Liver (tissue), 9 donors: ENCODE measurements around the gene CFAP97D1. TPM values are rescaled to one million over a fixed set of nuclear protein-coding genes. Genes with fewer than 3 reads are reported as not detected.

Experiments
- DNase-seq: peaks from one replicate; pipeline ENCODE4 v3.0.0-alpha.2; 2017; ENCODE audit warnings: low spot score
- H3K27ac ChIP-seq, 2 donors: one replicate each; pipeline ENCODE4 v1.7.0; 2013; ENCODE audit warnings: inconsistent platforms in 2 of 2, low read length in 2 of 2, control low read depth in 1 of 2, low read depth in 1 of 2, mild to moderate bottlenecking in 1 of 2
- H3K27me3 ChIP-seq, 4 donors: one replicate each; pipeline versions ENCODE4 v1.6.1 to v1.7.0; 2013; ENCODE audit warnings: low read length in 3 of 4, inconsistent platforms in 1 of 4, mild to moderate bottlenecking in 1 of 4, moderate library complexity in 1 of 4; ENCODE audit not compliant: control insufficient read depth in 4 of 4, insufficient read depth in 4 of 4
- H3K36me3 ChIP-seq, 4 donors: one replicate each; pipeline versions ENCODE4 v1.6.1 to v1.7.0; 2013; ENCODE audit warnings: low read length in 3 of 4, mild to moderate bottlenecking in 3 of 4, low read depth in 1 of 4, moderate library complexity in 1 of 4; ENCODE audit not compliant: control insufficient read depth in 4 of 4, insufficient read depth in 3 of 4
- H3K4me1 ChIP-seq, 4 donors: one replicate each; pipeline versions ENCODE4 v1.6.1 to v1.7.0; 2013; ENCODE audit warnings: low read length in 3 of 4, mild to moderate bottlenecking in 3 of 4, moderate library complexity in 1 of 4; ENCODE audit not compliant: control insufficient read depth in 4 of 4, insufficient read depth in 4 of 4
- H3K4me3 ChIP-seq, 3 donors: one replicate each; pipeline versions ENCODE4 v1.6.1 to v1.7.0; 2013; ENCODE audit warnings: low read length in 3 of 3, control low read depth in 1 of 3, low read depth in 1 of 3, mild to moderate bottlenecking in 1 of 3
- H3K9ac ChIP-seq, 2 donors: one replicate each; pipeline ENCODE4 v1.7.0; 2013; ENCODE audit warnings: low read length in 2 of 2, mild to moderate bottlenecking in 2 of 2, moderate library complexity in 2 of 2, control low read depth in 1 of 2, low read depth in 1 of 2
- H3K9me3 ChIP-seq, 4 donors: one replicate each; pipeline versions ENCODE4 v1.6.1 to v1.7.0; 2013; ENCODE audit warnings: low read length in 3 of 4; ENCODE audit not compliant: control insufficient read depth in 4 of 4
- EGR1 ChIP-seq, 2 donors: IDR thresholded peaks; 2 replicates each; pipeline ENCODE4 v1.6.1; 2016 to 2018; ENCODE audit warnings: antibody characterized with exemption in 2 of 2, low read depth in 2 of 2
- FOXA1 ChIP-seq: IDR thresholded peaks from 2 replicates; pipeline ENCODE4 v1.6.1; 2016; ENCODE audit warnings: antibody characterized with exemption
- FOXA2 ChIP-seq: IDR thresholded peaks from 2 replicates; pipeline ENCODE4 v1.6.1; 2016; ENCODE audit warnings: antibody characterized with exemption
- HNF4A ChIP-seq, 2 donors: conservative IDR thresholded peaks; 2 replicates each; pipeline ENCODE4 v1.6.1; 2016; ENCODE audit warnings: antibody characterized with exemption in 2 of 2, mild to moderate bottlenecking in 2 of 2
- JUND ChIP-seq, 2 donors: IDR thresholded peaks; 2 replicates each; pipeline ENCODE4 v1.6.1; 2016; ENCODE audit warnings: antibody characterized with exemption in 2 of 2
- RAD21 ChIP-seq, 2 donors: IDR thresholded peaks; 2 replicates each; pipeline ENCODE4 v1.6.1; 2016; ENCODE audit warnings: antibody characterized with exemption in 2 of 2, mild to moderate bottlenecking in 2 of 2
- RXRA ChIP-seq, 2 donors: IDR thresholded peaks; 2 replicates each; pipeline ENCODE4 v1.6.1; 2017 to 2018; ENCODE audit warnings: antibody characterized with exemption in 2 of 2, mild to moderate bottlenecking in 1 of 2
- SP1 ChIP-seq: IDR thresholded peaks from 2 replicates; pipeline ENCODE4 v1.6.1; 2018; ENCODE audit warnings: antibody characterized with exemption, mild to moderate bottlenecking
- TAF1 ChIP-seq: conservative IDR thresholded peaks from 2 replicates; pipeline ENCODE4 v1.6.1; 2016; ENCODE audit warnings: antibody characterized with exemption, mild to moderate bottlenecking
- WGBS: extraction: QIAGEN DNeasy Blood & Tissue Kit; methylation state at CpG from one replicate; pipeline ENCODE4 v1.1.7; 2013; 5-methylcytosine and 5-hydroxymethylcytosine counted together
- polyA plus RNA-seq, 2 donors: library from polyadenylated mRNA; stranded (reverse) in 1 of 2; unstranded in 1 of 2; fragments of 200-250 nt in 1 of 2; fragments of >200 nt in 1 of 2; fragmentation: Nextera tagmentation in 1 of 2; extraction: Ambion mirVana in 1 of 2; gene quantifications; one replicate each; pipeline versions ENCODE4 v1.2.1 to v1.2.3, GENCODE V29; 2013 to 2015
- total RNA-seq, 2 donors: library from RNA; depleted of rRNA; stranded (reverse); fragments of >200 nt; gene quantifications; one replicate each; pipeline ENCODE4 v1.2.3, GENCODE V29; 2014
- TF ChIP-seq, protein P1 (sequence below): fragments of 150-350 bp; IDR thresholded peaks from 2 replicates; pipeline ENCODE4 v1.5.1; 2017; ENCODE audit warnings: improper control_type of control experiment, low read depth, low read length; ENCODE audit not compliant: missing input control
- TF ChIP-seq, protein P2 (sequence below): IDR thresholded peaks from 2 replicates; pipeline ENCODE4 v1.6.1; 2016; ENCODE audit warnings: antibody characterized with exemption, mild to moderate bottlenecking
- TF ChIP-seq, protein P3 (sequence below): IDR thresholded peaks from 2 replicates; pipeline ENCODE4 v1.6.1; 2016; ENCODE audit warnings: antibody characterized with exemption
- TF ChIP-seq, protein P4 (sequence below): IDR thresholded peaks from 2 replicates; pipeline ENCODE4 v1.6.1; 2016; ENCODE audit warnings: antibody characterized with exemption
- donor health status: healthy.
- donor health status: healthy.
- donor health status: healthy.
- donor health status: healthy.
- donor health status: healthy.

The CFAP97D1 gene
- total and polyA plus RNA-seq, 4 donors: 0.08 TPM; not detected in 3

DNA sequence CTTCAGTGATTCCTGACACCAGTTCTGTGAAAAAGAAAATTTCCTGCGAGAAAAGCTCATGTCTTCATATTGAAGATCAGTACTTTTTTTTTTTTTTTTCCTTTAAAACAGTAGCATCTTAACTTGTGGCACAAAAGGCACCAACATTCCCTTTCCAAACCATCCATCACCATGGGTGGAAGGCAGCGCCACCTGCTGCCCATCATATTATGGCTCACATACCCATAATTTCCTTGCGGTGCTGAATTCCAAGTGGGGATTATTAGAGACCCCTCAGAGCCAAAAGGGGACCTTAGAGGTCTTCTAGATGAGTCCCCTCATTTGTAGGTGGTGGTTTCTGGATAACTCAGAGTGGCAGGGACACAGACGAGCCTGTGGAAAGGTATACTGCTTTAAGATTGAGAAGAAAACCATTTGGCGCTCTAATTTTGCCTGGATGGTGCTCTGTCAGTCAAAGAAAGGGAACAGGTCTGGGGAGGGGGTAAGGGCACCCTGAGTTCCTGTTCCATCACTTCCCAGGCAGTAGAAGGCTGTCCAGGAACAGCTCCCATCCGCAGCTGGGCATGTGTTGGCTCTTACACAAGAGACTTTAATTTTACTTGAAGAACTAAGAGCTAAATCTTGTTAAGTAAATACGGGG, 13.7 kb upstream of the CFAP97D1 start (continued):
- TF ChIP-seq RAD21 (IDR thresholded peaks at IDR 0.05): peak; percentile 45 to 78
- no peak for TF ChIP-seq JUND (IDR thresholded peaks at IDR 0.05)
- no peak for TF ChIP-seq FOXA2
- no peak for TF ChIP-seq HNF4A (conservative IDR thresholded peaks at IDR 0.05)
- TF ChIP-seq SP1: no peak

DNA sequence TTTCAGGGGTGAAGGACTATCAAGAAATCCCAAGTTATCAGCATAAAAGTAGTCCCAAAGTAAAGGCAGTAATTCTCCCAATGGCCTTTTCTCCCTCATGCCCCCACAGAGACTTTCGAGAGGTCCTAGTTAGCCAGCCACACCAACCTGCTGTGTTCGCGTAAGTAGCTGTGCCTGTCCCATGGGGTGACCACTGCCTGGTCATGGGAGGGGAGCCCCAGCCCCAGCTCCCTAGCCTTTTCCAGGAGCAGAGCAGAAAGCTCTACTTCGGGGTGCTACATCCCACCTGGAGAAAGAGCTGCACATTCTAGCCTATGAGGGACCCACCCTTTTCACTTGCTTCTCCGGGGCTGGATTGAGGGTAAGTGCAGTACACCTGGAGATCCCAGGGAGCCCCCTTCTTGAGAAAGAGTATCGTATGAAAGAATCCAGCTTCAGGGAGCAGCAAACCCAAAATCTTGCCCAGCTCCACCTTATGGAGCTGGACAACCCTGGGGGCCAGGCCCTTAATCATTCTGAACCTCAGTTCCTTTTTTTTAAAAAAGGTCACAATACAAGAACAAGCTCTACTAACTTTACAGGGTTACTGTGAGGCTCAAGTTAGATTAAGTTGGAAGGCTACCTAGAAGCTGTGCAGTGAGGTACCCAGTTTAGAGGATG, 13.1 kb upstream of the CFAP97D1 start:
- H3K4me1 ChIP-seq: peaks cover 2 to 32% (median 15%) of the 10 kb centered on the region in 4 donors
- no peak overlapping the region for H3K9ac ChIP-seq
- 89% methylated on average over 6 of the region's 6 CpGs for WGBS
- no peak for DNase-seq
- H3K9me3 ChIP-seq: no peaks in the 10 kb centered on the region
- no peak overlapping the region for H3K4me3 ChIP-seq
- H3K36me3 ChIP-seq: peaks cover 0 to 32% (median 20%) of the 10 kb centered on the region in 4 donors
- TF ChIP-seq FOXA2 (no peak), JUND (IDR thresholded peaks at IDR 0.05) (no peak), EGR1 (IDR thresholded peaks at IDR 0.05; ENCODE audit: low read depth in 2 of 2) (no peak)
- no peaks in the 10 kb centered on the region for H3K27me3 ChIP-seq
- no peak overlapping the region for H3K27ac ChIP-seq

DNA sequence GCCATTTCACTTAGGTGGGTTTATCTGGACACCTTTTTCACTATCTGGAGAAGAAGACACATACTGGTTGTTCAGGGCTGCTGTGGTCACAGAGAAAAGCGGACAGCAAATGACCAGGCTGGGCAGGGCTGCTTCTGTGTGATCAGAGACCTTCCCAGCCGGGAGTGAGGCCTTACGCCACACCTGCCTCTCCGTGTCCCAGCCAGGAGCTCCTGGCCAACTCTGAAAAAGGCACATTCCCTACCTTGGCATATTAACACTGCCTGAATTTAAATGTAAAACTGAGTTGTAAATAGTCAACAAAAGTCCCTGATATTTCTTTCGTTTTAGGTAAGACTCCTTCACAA, 12.5 kb upstream of the CFAP97D1 start:
- H3K27ac ChIP-seq: no peak overlapping the region
- no peak overlapping the region for H3K9ac ChIP-seq
- peaks cover 0 to 36% (median 21%) of the 10 kb centered on the region in 4 donors for H3K36me3 ChIP-seq
- H3K4me1 ChIP-seq: peaks cover 7 to 37% (median 20%) of the 10 kb centered on the region in 4 donors
- TF ChIP-seq, protein P1, sequence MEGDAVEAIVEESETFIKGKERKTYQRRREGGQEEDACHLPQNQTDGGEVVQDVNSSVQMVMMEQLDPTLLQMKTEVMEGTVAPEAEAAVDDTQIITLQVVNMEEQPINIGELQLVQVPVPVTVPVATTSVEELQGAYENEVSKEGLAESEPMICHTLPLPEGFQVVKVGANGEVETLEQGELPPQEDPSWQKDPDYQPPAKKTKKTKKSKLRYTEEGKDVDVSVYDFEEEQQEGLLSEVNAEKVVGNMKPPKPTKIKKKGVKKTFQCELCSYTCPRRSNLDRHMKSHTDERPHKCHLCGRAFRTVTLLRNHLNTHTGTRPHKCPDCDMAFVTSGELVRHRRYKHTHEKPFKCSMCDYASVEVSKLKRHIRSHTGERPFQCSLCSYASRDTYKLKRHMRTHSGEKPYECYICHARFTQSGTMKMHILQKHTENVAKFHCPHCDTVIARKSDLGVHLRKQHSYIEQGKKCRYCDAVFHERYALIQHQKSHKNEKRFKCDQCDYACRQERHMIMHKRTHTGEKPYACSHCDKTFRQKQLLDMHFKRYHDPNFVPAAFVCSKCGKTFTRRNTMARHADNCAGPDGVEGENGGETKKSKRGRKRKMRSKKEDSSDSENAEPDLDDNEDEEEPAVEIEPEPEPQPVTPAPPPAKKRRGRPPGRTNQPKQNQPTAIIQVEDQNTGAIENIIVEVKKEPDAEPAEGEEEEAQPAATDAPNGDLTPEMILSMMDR: no peak
- TF ChIP-seq, protein P2, sequence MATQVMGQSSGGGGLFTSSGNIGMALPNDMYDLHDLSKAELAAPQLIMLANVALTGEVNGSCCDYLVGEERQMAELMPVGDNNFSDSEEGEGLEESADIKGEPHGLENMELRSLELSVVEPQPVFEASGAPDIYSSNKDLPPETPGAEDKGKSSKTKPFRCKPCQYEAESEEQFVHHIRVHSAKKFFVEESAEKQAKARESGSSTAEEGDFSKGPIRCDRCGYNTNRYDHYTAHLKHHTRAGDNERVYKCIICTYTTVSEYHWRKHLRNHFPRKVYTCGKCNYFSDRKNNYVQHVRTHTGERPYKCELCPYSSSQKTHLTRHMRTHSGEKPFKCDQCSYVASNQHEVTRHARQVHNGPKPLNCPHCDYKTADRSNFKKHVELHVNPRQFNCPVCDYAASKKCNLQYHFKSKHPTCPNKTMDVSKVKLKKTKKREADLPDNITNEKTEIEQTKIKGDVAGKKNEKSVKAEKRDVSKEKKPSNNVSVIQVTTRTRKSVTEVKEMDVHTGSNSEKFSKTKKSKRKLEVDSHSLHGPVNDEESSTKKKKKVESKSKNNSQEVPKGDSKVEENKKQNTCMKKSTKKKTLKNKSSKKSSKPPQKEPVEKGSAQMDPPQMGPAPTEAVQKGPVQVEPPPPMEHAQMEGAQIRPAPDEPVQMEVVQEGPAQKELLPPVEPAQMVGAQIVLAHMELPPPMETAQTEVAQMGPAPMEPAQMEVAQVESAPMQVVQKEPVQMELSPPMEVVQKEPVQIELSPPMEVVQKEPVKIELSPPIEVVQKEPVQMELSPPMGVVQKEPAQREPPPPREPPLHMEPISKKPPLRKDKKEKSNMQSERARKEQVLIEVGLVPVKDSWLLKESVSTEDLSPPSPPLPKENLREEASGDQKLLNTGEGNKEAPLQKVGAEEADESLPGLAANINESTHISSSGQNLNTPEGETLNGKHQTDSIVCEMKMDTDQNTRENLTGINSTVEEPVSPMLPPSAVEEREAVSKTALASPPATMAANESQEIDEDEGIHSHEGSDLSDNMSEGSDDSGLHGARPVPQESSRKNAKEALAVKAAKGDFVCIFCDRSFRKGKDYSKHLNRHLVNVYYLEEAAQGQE: no peak
- no peak for DNase-seq
- no peaks in the 10 kb centered on the region for H3K9me3 ChIP-seq
- H3K27me3 ChIP-seq: no peaks in the 10 kb centered on the region
- WGBS: 56% methylated on average over 5 of the region's 5 CpGs
- H3K4me3 ChIP-seq: no peak overlapping the region

DNA sequence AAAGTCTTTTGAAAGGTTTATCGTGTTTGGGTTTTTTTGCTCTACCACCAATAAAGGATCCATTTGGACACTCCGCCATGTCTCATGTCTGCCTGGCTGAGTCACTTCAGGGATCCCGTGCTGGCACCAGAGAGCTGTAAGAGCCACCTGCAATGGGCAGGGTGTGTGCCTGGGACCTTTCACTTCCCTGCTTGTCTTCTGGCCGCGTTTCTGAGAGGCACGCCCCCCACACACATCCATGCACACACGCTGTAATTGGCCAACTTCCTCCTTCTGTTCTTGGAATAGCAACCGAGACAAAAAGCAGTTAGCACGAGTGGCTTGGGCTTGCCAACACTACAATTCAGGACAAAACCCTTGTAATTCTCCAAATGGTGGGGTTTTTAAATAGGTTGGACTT, 11.9 kb upstream of the CFAP97D1 start:
- WGBS: 63% methylated on average over 9 of the region's 9 CpGs
- H3K9me3 ChIP-seq: no peaks in the 10 kb centered on the region
- DNase-seq: no peak
- H3K27ac ChIP-seq: no peak overlapping the region
- no peak overlapping the region for H3K4me3 ChIP-seq
- peaks cover 0 to 38% (median 24%) of the 10 kb centered on the region in 4 donors for H3K36me3 ChIP-seq
- peaks cover 12 to 44% (median 27%) of the 10 kb centered on the region in 4 donors for H3K4me1 ChIP-seq
- no peak overlapping the region for H3K9ac ChIP-seq
- H3K27me3 ChIP-seq: no peaks in the 10 kb centered on the region
- TF ChIP-seq SP1 (no peak), FOXA1 (no peak), EGR1 (IDR thresholded peaks at IDR 0.05; ENCODE audit: low read depth in 2 of 2) (no peak), RXRA (IDR thresholded peaks at IDR 0.05) (no peak), TAF1 (no peak)
- TF ChIP-seq, protein P3, sequence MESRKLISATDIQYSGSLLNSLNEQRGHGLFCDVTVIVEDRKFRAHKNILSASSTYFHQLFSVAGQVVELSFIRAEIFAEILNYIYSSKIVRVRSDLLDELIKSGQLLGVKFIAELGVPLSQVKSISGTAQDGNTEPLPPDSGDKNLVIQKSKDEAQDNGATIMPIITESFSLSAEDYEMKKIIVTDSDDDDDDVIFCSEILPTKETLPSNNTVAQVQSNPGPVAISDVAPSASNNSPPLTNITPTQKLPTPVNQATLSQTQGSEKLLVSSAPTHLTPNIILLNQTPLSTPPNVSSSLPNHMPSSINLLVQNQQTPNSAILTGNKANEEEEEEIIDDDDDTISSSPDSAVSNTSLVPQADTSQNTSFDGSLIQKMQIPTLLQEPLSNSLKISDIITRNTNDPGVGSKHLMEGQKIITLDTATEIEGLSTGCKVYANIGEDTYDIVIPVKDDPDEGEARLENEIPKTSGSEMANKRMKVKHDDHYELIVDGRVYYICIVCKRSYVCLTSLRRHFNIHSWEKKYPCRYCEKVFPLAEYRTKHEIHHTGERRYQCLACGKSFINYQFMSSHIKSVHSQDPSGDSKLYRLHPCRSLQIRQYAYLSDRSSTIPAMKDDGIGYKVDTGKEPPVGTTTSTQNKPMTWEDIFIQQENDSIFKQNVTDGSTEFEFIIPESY: no peak
- TF ChIP-seq, protein P4, sequence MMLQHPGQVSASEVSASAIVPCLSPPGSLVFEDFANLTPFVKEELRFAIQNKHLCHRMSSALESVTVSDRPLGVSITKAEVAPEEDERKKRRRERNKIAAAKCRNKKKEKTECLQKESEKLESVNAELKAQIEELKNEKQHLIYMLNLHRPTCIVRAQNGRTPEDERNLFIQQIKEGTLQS: no peak
- TF ChIP-seq, protein P2: no peak
